GM12878 (cell line): ENCODE measurements around the gene REG1A.

Experiments
- BHLHE40 ChIP-seq, 2 experiments: fragments of 450-650 bp in 1 of 2; IDR thresholded peaks; 2 replicates each; pipeline ENCODE4 v1.6.1; 2011 to 2017; ENCODE audit warnings: low read depth in 2 of 2, borderline replicate concordance in 1 of 2, improper control_type of control experiment in 1 of 2, low read length in 1 of 2, mild to moderate bottlenecking in 1 of 2
- CTCF ChIP-seq, 3 experiments: IDR thresholded peaks in 2 of 3; conservative IDR thresholded peaks in 1 of 3; 2 replicates each; pipeline ENCODE4 v1.5.1; 2011; ENCODE audit warnings: low read depth in 3 of 3, low read length in 3 of 3, mild to moderate bottlenecking in 3 of 3, control low read depth in 2 of 3, moderate library complexity in 2 of 3, inconsistent platforms in 1 of 3, mixed read lengths in 1 of 3; ENCODE audit not compliant: control insufficient read depth in 2 of 3, insufficient read depth in 1 of 3; ENCODE audit errors: extremely low read depth in 1 of 3
- PML ChIP-seq: IDR thresholded peaks from 2 replicates; pipeline ENCODE4 v1.6.1; 2012; ENCODE audit warnings: low read length, inconsistent platforms

- TF ChIP-seq CTCF (IDR thresholded peaks at IDR 0.05 in 2 of 3, conservative IDR thresholded peaks at IDR 0.05 in 1 of 3; ENCODE audit: control insufficient read depth in 2 of 3, extremely low read depth in 1 of 3, insufficient read depth in 1 of 3, low read depth in 3 of 3, low read length in 3 of 3) (no peak), PML (no peak), BHLHE40 (IDR thresholded peaks at IDR 0.05; ENCODE audit: borderline replicate concordance in 1 of 2, low read depth in 2 of 2, low read length in 1 of 2) (no peak)
Measured at GRCh38 chr2:79116997-79117928, 3.0 kb upstream of the REG1A start.
